ENCODE results near the gene F11R. TPM values are rescaled to one million over a fixed set of nuclear protein-coding genes. Genes with fewer than 3 reads are reported as not detected.

Gene F11R
- total and polyA plus RNA-seq, 2 of the 13 experiments (the other 11 are each of a cell fraction or from before 2014, with no cell fraction given) = 95.8 to 105 TPM

DNA sequence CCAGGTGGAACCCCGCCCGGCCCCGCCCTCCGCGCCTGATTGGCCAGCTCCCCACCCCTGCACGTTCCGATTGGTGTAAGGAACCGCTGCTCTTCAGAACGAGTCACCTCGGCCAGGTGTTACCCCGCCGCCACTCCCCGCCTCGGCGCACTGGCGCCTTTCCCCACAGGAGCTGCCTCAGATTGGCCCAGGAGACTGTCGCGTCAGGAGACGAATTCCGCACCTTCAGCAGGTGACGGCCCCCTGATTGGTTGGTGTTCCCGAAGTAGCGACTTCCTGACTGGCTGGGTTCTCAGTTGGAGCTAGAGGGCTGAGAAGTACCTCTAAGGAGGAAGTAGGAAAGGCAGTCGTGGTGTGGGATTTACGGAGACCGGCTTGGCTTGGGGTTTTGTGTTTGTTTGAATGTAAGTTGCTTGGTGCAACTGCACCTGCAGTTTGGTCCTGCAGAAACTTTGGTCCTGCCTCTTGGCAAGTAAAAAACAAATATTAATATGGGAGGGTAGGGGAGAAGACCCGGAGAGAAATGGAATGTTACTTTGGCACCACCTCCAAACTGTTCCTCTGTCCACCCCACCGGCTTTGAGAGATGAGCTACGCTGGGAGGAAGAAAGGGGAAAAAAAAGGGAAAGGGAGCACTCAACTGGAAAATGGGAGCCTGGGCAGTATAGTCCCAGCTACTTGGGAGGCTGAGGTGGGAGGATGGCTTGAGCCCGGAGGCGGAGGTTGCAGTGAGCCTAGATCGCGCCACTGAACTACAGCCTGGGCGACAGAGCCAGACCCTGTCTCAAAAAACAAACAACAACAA lies 415 bp upstream of the F11R start (continued):
- TF ChIP-seq, protein P1, sequence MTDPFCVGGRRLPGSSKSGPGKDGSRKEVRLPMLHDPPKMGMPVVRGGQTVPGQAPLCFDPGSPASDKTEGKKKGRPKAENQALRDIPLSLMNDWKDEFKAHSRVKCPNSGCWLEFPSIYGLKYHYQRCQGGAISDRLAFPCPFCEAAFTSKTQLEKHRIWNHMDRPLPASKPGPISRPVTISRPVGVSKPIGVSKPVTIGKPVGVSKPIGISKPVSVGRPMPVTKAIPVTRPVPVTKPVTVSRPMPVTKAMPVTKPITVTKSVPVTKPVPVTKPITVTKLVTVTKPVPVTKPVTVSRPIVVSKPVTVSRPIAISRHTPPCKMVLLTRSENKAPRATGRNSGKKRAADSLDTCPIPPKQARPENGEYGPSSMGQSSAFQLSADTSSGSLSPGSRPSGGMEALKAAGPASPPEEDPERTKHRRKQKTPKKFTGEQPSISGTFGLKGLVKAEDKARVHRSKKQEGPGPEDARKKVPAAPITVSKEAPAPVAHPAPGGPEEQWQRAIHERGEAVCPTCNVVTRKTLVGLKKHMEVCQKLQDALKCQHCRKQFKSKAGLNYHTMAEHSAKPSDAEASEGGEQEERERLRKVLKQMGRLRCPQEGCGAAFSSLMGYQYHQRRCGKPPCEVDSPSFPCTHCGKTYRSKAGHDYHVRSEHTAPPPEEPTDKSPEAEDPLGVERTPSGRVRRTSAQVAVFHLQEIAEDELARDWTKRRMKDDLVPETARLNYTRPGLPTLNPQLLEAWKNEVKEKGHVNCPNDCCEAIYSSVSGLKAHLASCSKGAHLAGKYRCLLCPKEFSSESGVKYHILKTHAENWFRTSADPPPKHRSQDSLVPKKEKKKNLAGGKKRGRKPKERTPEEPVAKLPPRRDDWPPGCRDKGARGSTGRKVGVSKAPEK (CRISPR knock-in tag; IDR thresholded peaks at IDR 0.05; ENCODE audit: borderline replicate concordance) = no peak
- TF ChIP-seq RFX1 (IDR thresholded peaks at IDR 0.05) (no peak), NFRKB (IDR thresholded peaks at IDR 0.05) (no peak), BORCS8-MEF2B (CRISPR knock-in tag; IDR thresholded peaks at IDR 0.05) (peak; percentile 56; the same call in 1 of the 2 replicates), ZNF674 (CRISPR knock-in tag; IDR thresholded peaks at IDR 0.05; ENCODE audit: low read depth) (no peak), ZNF441 (CRISPR knock-in tag; IDR thresholded peaks at IDR 0.05; ENCODE audit: borderline replicate concordance) (peak; percentile 50; the same call in 1 of the 2 replicates), ZNF431 (CRISPR knock-in tag; IDR thresholded peaks at IDR 0.05; ENCODE audit: borderline replicate concordance, low read depth) (no peak; the same call in 1 of the 2 replicates), SNAI1 (CRISPR knock-in tag; IDR thresholded peaks at IDR 0.05; ENCODE audit: borderline replicate concordance) (0 out of 2 replicates have a peak, but pooled peaks have one; percentile 4), ZFY (CRISPR knock-in tag; IDR thresholded peaks at IDR 0.05) (peak; percentile 48), KLF12 (CRISPR knock-in tag; IDR thresholded peaks at IDR 0.05; ENCODE audit: borderline replicate concordance) (peak; percentile 74; the same call in 1 of the 2 replicates), HOXA5 (CRISPR knock-in tag; IDR thresholded peaks at IDR 0.05) (0 out of 2 replicates have a peak, but pooled peaks have one; percentile 36), PHF8 (CRISPR knock-in tag; IDR thresholded peaks at IDR 0.05) (peak; percentile 9), AHR (CRISPR knock-in tag; IDR thresholded peaks at IDR 0.05) (no peak), FOXM1 (CRISPR knock-in tag; IDR thresholded peaks at IDR 0.05) (no peak), KDM5B (CRISPR knock-in tag; IDR thresholded peaks at IDR 0.05; ENCODE audit: borderline replicate concordance) (peak; percentile 7; the same call in 1 of the 2 replicates), HHEX (CRISPR knock-in tag; IDR thresholded peaks at IDR 0.05) (no peak), FOXJ3 (CRISPR knock-in tag; IDR thresholded peaks at IDR 0.05; ENCODE audit: borderline replicate concordance) (peak; percentile 45; the same call in 1 of the 2 replicates), KDM1A (CRISPR knock-in tag; IDR thresholded peaks at IDR 0.05) (peak; percentile 72; the same call in 1 of the 2 replicates), ZNF792 (CRISPR knock-in tag; IDR thresholded peaks at IDR 0.05) (peak; percentile 64; the same call in 1 of the 2 replicates)
- TF ChIP-seq, protein P2, sequence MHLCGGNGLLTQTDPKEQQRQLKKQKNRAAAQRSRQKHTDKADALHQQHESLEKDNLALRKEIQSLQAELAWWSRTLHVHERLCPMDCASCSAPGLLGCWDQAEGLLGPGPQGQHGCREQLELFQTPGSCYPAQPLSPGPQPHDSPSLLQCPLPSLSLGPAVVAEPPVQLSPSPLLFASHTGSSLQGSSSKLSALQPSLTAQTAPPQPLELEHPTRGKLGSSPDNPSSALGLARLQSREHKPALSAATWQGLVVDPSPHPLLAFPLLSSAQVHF (CRISPR knock-in tag; IDR thresholded peaks at IDR 0.05) = 0 out of 2 replicates have a peak, but pooled peaks have one; percentile 67
- TF ChIP-seq, protein P3, sequence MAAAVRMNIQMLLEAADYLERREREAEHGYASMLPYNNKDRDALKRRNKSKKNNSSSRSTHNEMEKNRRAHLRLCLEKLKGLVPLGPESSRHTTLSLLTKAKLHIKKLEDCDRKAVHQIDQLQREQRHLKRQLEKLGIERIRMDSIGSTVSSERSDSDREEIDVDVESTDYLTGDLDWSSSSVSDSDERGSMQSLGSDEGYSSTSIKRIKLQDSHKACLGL (CRISPR knock-in tag; IDR thresholded peaks at IDR 0.05) = no peak
- TF ChIP-seq, protein P4, sequence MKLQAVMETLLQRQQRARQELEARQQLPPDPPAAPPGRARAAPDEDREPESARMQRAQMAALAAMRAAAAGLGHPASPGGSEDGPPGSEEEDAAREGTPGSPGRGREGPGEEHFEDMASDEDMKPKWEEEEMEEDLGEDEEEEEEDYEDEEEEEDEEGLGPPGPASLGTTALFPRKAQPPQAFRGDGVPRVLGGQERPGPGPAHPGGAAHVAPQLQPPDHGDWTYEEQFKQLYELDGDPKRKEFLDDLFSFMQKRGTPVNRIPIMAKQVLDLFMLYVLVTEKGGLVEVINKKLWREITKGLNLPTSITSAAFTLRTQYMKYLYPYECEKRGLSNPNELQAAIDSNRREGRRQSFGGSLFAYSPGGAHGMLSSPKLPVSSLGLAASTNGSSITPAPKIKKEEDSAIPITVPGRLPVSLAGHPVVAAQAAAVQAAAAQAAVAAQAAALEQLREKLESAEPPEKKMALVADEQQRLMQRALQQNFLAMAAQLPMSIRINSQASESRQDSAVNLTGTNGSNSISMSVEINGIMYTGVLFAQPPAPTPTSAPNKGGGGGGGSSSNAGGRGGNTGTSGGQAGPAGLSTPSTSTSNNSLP (IDR thresholded peaks at IDR 0.05; ENCODE audit: low read depth, low read length) = no peak
- TF ChIP-seq, protein P5, sequence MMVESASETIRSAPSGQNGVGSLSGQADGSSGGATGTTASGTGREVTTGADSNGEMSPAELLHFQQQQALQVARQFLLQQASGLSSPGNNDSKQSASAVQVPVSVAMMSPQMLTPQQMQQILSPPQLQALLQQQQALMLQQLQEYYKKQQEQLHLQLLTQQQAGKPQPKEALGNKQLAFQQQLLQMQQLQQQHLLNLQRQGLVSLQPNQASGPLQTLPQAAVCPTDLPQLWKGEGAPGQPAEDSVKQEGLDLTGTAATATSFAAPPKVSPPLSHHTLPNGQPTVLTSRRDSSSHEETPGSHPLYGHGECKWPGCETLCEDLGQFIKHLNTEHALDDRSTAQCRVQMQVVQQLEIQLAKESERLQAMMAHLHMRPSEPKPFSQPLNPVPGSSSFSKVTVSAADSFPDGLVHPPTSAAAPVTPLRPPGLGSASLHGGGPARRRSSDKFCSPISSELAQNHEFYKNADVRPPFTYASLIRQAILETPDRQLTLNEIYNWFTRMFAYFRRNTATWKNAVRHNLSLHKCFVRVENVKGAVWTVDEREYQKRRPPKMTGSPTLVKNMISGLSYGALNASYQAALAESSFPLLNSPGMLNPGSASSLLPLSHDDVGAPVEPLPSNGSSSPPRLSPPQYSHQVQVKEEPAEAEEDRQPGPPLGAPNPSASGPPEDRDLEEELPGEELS (CRISPR knock-in tag; IDR thresholded peaks at IDR 0.05) = no peak

Data from HepG2 (cell line).